Endothelial cell of umbilical vein (primary cell): ENCODE data around the gene SLC4A4.

Source experiments
- CTCF ChIP-seq, 2 donors: IDR thresholded peaks; 1 replicate in 1 of 2; 2 replicates in 1 of 2; pipeline ENCODE4 v1.5.1; 2011; ENCODE audit warnings: low read length in 2 of 2, mild to moderate bottlenecking in 2 of 2, moderate library complexity in 2 of 2, control low read depth in 1 of 2, inconsistent platforms in 1 of 2, low read depth in 1 of 2; ENCODE audit not compliant: insufficient read depth in 1 of 2; ENCODE audit errors: extremely low read depth in 1 of 2
- EZH2 ChIP-seq: IDR thresholded peaks from 2 replicates; pipeline ENCODE4 v1.6.1; 2012; ENCODE audit warnings: borderline replicate concordance, low read depth, mild to moderate bottlenecking, moderate library complexity, low read length, inconsistent platforms; ENCODE audit not compliant: severe bottlenecking
- FOS ChIP-seq: IDR thresholded peaks from 2 replicates; pipeline ENCODE4 v1.6.1; 2011; ENCODE audit warnings: mild to moderate bottlenecking, low read length, moderate library complexity, borderline replicate concordance; ENCODE audit not compliant: insufficient read depth
- POLR2A ChIP-seq: IDR thresholded peaks from 2 replicates; pipeline ENCODE4 v1.6.1; 2012; ENCODE audit warnings: low read depth, mild to moderate bottlenecking, control low read depth, low read length
- POLR2AphosphoS5 ChIP-seq: IDR thresholded peaks from 2 replicates; pipeline ENCODE4 v1.6.1; 2012; ENCODE audit warnings: low read depth, mild to moderate bottlenecking, control low read depth, low read length, moderate library complexity; ENCODE audit not compliant: insufficient read depth

- TF ChIP-seq POLR2AphosphoS5 (no peak), EZH2 (no peak), CTCF (IDR thresholded peaks at IDR 0.05; ENCODE audit: extremely low read depth in 1 of 2, insufficient read depth in 1 of 2, low read depth in 1 of 2, low read length in 2 of 2) (no peak), POLR2A (no peak), FOS (no peak)
These were observed 131.7 kb downstream of the SLC4A4 start for GRCh38 chr4:71470524-71470923.
